HEK293 (cell line): ENCODE results near the gene ARL15.

ENCODE experiments used
- ATF2 ChIP-seq: fragments of 450-650 bp; formaldehyde crosslinking; IDR thresholded peaks from 2 replicates; pipeline ENCODE4 v1.5.1; 2016; ENCODE audit warnings: missing biosample characterization, missing genetic modification characterization, low read depth
- CTCF ChIP-seq: fragments of 450-650 bp; formaldehyde crosslinking; IDR thresholded peaks from 2 replicates; pipeline ENCODE4 v1.5.1; 2016; ENCODE audit warnings: missing biosample characterization, missing genetic modification characterization
- PBX3 ChIP-seq: sonication (generic); formaldehyde crosslinking; IDR thresholded peaks from 2 replicates; pipeline ENCODE4 v1.8.1; 2022; ENCODE audit warnings: mild to moderate bottlenecking, moderate library complexity, missing genetic modification reagents
- TCF7L2 ChIP-seq: IDR thresholded peaks from 2 replicates; pipeline ENCODE4 v1.6.1; 2011; ENCODE audit warnings: low read depth, mild to moderate bottlenecking, inconsistent platforms, low read length, moderate library complexity, borderline replicate concordance
- TSHZ1 ChIP-seq: fragments of 450-650 bp; formaldehyde crosslinking; IDR thresholded peaks from 2 replicates; pipeline ENCODE4 v1.5.1; 2016; ENCODE audit warnings: missing biosample characterization, missing genetic modification characterization, borderline replicate concordance
- ZBTB11 ChIP-seq: fragments of 450-650 bp; formaldehyde crosslinking; conservative IDR thresholded peaks from 2 replicates; pipeline ENCODE4 v1.5.1; 2016; ENCODE audit warnings: low read depth, missing biosample characterization, missing genetic modification characterization
- ZNF121 ChIP-seq: fragments of 450-650 bp; formaldehyde crosslinking; IDR thresholded peaks from 2 replicates; pipeline ENCODE4 v1.5.1; 2016; ENCODE audit warnings: missing biosample characterization, missing genetic modification characterization
- ZNF174 ChIP-seq: fragments of 450-650 bp; formaldehyde crosslinking; IDR thresholded peaks from 2 replicates; pipeline ENCODE4 v1.5.0; 2017; ENCODE audit warnings: missing biosample characterization, mild to moderate bottlenecking, missing genetic modification characterization
- ZNF654 ChIP-seq: fragments of 450-650 bp; formaldehyde crosslinking; IDR thresholded peaks from 2 replicates; pipeline ENCODE4 v1.5.1; 2016; ENCODE audit warnings: low read depth, missing biosample characterization, missing genetic modification characterization
- ZNF768 ChIP-seq: fragments of 450-650 bp; formaldehyde crosslinking; IDR thresholded peaks from 2 replicates; pipeline ENCODE4 v1.5.1; 2018; ENCODE audit warnings: missing biosample characterization, mild to moderate bottlenecking, missing genetic modification characterization

- TF ChIP-seq TCF7L2 (no peak), CTCF (no peak), ZNF121 (tag by site-specific recombination) (no peak), ZNF174 (tag by site-specific recombination) (no peak), ZNF768 (no peak), ATF2 (no peak), PBX3 (CRISPR knock-in tag) (no peak), ZBTB11 (tag by site-specific recombination) (no peak), ZNF654 (tag by site-specific recombination) (no peak), TSHZ1 (no peak)
Measured at GRCh38 chr5:54103871-54104270, 206.5 kb downstream of the ARL15 start.
